Measurements from ENCODE around the gene EXT2.

The EXT2 gene

GRCh38 chr11:44133335-44133946 lies 38.0 kb downstream of the EXT2 start:
- DNase-seq (ENCODE audit: low read depth), result peak; percentile 60

DNA sequence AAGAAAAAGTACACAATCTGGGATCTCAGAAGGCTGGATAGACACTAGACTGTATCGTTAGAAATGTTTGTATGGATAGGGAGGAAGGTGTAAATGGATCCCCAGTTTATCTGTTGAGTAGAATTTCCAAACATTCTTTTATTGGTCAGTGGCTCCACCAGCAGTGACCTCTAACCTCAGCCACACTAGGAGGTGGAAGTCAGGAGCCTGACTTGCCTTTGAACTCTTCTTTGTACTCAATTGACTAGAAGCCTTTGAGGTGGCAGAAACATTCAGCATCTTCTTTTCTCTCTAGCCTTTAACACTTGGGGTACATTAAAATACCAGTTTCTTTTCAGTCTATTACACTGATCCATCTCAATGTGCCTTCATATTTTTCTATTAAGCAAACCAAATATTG lies 39.1 kb downstream of the EXT2 start:
- DNase-seq (ENCODE audit: low read depth), result no peak

DNA sequence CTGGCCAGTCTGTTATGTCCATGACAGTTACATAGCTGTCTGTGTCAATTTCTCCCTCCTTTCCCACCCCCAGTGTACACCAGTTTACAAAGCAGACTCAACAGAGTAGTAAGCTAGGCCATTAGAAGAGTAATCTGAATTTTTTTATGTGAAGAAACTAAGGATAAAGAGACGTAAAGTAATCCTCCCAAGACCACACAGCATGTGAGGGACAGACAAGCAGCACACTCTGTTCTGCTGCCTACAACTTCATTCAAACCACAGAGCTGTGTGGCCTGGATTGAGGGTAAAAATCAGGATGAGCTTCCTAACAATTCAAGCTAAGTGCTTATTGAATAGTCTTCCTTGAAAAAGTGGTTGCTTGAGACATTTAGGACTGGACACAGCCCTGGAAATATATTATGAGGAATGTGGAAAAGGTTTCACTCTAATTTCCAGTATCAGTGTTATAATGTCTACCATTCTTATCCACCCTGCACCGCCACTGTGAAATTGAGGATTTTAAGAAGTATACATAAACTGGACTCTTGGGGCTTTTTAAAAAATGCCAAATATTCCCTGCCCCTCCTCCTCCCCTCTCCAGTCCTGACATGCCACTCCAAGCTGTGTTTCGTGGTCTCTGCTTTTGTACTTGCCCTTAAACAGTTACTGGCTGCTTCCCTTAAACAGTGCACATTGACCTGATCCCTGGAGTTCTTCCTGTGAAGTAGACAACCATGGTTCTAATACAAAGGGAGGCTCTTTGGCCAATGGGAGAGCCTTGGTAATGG lies 40.9 kb downstream of the EXT2 start:
- DNase-seq (ENCODE audit: low read depth), result no peak

GRCh38 chr11:44137057-44137456 lies 41.6 kb downstream of the EXT2 start:
- no peak for DNase-seq (ENCODE audit: low read depth)

DNA sequence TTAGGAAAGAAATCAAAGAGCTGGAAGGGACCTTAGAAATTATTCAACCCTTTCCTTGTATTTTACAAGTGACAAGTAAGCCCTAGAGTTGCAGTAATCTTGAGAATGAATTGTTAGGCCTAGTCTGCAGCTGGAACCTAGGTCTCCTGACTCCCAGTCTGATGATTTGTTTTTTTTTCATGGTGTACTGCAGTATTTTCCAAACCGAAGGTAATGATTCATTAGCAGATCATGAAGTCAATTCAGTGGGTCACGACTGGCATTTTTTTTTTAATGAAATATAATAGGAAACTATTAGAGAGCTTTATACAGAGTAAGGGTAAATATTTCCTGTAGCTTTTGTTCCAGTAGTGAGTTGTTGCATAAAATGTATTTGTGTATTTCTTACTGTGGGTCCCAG lies 42.8 kb downstream of the EXT2 start:
- DNase-seq (ENCODE audit: low read depth), result peak; percentile 77

- no peak for DNase-seq (ENCODE audit: low read depth)
These were observed 43.5 kb downstream of the EXT2 start for GRCh38 chr11:44138980-44139379.

- no peak for DNase-seq (ENCODE audit: low read depth)
These were observed 44.3 kb downstream of the EXT2 start for GRCh38 chr11:44139565-44140330.

GRCh38 chr11:44140372-44140771 lies 44.9 kb downstream of the EXT2 start:
- DNase-seq (ENCODE audit: low read depth), result no peak

GRCh38 chr11:44140805-44141204 lies 45.3 kb downstream of the EXT2 start:
- no peak for DNase-seq (ENCODE audit: low read depth)

DNA sequence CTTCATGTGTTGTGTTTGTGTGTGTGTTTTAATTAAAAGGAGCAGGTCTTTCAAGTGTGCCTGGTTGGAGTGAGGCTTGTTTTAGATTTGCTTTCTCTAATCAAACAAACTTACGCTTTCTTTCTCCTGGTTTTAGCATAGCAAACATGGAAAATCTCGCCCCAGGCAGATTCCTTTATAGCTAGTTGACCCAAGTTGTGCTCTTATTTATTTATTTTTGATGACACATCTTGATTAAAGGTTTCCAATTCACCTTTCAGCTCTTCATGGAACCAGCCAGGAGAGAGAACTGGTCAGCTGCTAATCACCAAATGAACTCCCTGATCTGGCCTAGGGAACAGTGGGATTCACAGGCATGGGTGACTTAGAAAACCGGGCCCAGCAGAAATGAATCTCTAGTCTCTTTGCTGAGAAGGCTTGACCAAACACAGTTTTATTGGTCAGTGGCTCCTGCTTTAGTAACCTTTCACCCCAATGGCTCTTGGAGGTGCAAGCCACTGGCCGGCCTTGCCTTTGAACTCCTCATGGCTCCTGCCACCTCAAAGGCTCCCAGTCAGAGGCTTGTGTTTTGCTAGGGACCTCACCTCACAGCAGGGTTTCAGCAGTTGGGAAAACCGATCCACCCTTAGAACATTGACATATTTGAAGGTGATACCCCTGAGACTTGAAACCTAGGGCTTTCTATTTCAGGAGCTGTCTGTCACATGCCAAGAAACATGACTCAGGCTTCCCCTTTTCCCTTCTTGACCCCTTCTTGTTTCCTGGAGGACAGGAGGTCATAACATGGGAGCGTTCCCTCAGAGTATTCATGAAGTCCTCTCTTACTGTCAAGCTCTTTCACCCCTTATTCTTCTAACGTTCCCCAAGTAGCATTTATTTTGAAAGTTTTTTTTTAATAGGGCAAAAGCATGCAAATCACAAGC lies 48.8 kb downstream of the EXT2 start:
- no peak for DNase-seq (ENCODE audit: low read depth)

DNA sequence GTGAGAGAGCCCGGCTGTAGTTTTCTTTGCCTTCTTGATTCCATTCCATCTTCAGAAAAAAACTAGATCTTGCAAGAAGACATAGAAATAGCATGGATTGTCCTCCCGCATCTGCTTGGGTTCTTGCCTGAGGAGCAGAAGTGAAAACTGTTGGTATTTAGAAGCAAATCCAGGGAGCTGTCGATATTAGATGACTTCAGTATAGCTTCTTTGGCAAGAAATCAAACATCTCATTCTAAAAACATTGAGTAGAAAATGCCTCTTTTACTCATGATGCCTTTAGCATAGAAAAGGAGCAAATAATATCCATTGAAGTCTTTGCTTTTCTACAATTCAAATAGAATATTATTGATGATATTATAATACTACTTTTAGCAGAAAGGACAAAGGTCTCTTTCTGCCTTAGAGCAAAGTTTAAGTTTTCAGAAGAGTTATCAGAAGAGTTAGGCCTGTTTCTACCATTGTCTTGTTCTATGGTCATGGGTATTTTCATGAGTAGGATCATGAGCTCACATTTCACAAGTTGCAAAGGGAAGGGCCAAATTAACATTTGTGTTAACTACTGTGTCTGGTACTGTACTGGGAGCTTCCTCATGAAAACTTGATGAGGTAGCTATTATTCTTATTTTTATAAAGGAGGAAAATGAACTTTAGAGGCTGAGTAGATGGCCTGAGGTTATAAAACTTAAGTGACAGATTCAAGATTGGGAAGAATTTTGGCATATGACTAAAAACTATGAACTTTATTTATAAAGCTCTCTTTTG lies 49.7 kb downstream of the EXT2 start:
- peak; percentile 31 for DNase-seq (ENCODE audit: low read depth)

- DNase-seq (ENCODE audit: low read depth), result no peak
These were observed 51.5 kb downstream of the EXT2 start for GRCh38 chr11:44146931-44147330.

- no peak for DNase-seq (ENCODE audit: low read depth)
These were observed 52.3 kb downstream of the EXT2 start for GRCh38 chr11:44147751-44148150.

GRCh38 chr11:44149651-44150050 lies 54.2 kb downstream of the EXT2 start:
- DNase-seq (ENCODE audit: low read depth), result peak; percentile 16

GRCh38 chr11:44150401-44150800 lies 54.9 kb downstream of the EXT2 start:
- no peak for DNase-seq (ENCODE audit: low read depth)

DNA sequence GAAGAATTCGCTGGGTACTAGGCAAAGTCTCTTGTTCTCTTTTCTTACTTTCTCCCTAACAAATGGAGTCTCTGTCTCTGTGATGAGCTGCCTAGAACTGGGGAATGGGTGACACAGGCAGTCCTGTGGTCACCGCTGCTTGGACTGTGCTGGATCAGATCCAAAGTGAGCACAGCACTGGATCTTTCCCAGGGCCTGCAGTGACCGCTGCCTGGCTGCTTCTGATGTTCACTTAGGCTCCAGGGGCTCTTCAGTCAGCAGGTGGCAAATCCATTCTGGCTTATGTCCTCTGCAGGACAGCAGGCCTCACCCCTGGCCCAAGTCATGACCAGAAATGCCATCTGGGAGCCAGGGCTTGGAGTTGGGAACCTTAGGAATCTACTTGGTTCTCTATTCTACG lies 61.5 kb downstream of the EXT2 start:
- DNase-seq (ENCODE audit: low read depth), result no peak

- no peak for DNase-seq (ENCODE audit: low read depth)
These were observed 62.9 kb downstream of the EXT2 start for GRCh38 chr11:44158384-44158783.

GRCh38 chr11:44159848-44160721 lies 64.6 kb downstream of the EXT2 start:
- no peak for DNase-seq (ENCODE audit: low read depth)

DNA sequence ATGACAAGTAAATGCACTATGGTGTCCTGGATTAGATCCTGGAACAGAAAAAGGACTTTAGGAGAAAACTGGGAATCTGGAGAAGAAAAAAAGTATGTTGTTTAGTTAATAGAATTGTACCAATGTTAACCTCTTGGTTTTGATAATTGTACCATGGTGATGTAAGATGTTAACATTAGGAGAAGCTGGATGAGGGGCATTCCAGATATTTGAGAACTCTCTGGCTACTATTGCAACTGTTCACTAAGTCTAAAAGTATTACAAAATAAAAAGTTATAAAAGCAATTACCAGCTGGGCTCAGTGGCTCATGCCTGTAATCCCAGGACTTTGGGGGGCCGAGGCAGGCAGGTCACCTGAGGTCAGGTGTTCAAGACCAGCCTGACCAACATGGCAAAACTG lies 66.5 kb downstream of the EXT2 start:
- no peak for DNase-seq (ENCODE audit: low read depth)

DNA sequence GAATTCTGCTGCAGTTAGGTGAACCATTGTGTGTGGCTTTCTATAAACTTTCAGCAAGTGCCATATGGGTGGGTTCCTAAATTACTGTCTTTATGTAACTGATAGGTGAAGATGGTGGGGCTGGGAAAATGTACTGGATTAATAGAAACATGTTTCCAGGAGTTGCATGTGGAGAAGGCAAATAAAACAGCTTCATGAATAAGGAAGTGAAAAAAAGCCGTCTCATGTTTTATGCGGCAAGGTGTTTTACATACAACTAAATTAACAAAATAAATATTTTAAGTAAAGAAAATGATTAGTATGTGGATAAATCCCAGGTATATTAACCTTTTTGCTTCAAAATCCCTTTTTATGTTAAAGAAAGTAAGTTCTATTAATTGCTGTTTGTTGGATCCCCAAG lies 67.2 kb downstream of the EXT2 start:
- DNase-seq (ENCODE audit: low read depth), result no peak
